Measurements from ENCODE around the gene MAP1S.

DNA sequence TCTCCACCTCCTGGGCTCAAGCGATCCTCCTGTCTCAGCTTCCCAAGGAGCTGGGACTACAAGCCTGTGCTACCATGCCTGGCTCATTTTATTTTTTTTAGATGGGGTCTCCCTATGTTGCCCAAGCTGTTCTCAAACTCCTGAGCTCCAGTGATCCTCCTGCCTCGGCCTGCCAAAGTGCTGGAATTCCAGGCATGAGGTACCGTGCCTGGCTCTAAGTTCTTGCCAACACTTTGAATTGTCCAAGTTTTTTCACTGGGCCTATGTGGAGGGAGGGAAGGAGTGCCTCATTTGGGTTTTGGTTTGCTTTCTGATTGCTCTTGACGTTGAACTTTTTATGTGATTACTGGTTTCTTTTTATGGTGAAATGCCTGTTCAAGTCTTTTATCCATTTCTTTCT lies 26.7 kb upstream of the MAP1S start:
- no peak for TF ChIP-seq POLR2A (IDR thresholded peaks at IDR 0.05)
- TF ChIP-seq, protein P1, sequence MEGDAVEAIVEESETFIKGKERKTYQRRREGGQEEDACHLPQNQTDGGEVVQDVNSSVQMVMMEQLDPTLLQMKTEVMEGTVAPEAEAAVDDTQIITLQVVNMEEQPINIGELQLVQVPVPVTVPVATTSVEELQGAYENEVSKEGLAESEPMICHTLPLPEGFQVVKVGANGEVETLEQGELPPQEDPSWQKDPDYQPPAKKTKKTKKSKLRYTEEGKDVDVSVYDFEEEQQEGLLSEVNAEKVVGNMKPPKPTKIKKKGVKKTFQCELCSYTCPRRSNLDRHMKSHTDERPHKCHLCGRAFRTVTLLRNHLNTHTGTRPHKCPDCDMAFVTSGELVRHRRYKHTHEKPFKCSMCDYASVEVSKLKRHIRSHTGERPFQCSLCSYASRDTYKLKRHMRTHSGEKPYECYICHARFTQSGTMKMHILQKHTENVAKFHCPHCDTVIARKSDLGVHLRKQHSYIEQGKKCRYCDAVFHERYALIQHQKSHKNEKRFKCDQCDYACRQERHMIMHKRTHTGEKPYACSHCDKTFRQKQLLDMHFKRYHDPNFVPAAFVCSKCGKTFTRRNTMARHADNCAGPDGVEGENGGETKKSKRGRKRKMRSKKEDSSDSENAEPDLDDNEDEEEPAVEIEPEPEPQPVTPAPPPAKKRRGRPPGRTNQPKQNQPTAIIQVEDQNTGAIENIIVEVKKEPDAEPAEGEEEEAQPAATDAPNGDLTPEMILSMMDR (IDR thresholded peaks at IDR 0.05), result no peak

All from heart left ventricle (tissue), 13 donors.